GM20431 (cell line): ENCODE data around the gene CFAP92.

Experiments
- in situ Hi-C: fragments of 300-500 bp; cut with MseI, MboI; formaldehyde crosslinking; loops from one replicate; pipeline ENCODE4 v1.15.0; 2020; ENCODE audit warnings: low sequenced_read_pairs; ENCODE audit not compliant: unreplicated experiment

Gene CFAP92

DNA sequence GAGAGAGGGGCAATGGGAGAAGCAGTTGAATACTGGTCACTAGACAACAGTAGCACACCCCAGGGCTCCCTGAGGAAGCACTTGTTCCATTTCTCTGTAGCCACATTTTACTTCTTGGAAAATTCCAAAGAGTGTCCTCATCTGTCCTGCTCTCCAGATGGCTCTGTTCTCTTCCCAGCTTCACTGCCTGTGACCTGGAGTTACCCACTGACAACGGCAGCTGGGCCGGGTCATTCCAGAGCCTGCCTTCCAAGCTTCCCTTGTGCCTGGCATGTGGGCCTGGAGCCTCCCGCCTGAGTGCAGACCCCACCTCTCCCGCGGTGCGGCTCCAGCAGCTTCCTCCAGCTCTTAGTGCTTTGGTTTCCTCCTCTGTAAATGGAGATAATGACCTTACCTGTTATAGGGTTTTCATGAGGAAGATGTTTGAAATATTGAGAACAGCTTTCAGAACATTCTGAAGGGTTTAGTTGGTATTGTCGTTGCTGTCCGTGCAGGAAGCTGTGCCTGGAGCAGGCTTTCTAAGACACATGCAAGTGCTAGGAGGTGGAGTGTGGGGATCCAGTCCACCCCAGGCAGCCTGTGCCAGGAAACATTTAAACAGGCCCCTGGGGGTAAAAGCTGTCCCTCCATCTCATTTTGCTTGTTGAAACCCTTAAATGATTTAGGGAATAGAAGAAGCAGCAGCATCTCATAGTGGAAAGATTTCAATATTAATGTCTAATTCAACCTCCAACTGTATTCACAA is 32.0 kb upstream of the CFAP92 start:
- in situ Hi-C loops, result no loop called here

DNA sequence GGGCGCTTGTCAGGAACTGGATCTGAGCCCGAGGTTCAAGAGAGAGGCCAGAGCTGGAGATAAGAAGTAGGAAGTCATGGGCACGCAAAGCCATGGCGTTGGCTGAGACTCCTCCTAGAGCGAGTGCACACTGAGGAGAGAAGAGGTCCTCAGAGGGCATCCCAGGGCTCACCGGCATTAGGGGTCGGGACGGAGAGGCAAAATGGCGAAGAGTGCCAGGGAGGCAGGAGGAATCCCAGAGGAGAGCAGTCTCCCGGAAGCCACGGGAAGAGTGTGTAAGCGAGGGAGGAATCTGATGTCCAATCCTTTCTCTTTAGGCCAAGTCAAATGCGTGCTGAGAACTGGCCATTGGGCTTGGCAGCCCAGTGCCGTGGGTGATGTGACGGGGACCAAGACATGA is 31.2 kb upstream of the CFAP92 start:
- in situ Hi-C loops, result no loop called here

DNA sequence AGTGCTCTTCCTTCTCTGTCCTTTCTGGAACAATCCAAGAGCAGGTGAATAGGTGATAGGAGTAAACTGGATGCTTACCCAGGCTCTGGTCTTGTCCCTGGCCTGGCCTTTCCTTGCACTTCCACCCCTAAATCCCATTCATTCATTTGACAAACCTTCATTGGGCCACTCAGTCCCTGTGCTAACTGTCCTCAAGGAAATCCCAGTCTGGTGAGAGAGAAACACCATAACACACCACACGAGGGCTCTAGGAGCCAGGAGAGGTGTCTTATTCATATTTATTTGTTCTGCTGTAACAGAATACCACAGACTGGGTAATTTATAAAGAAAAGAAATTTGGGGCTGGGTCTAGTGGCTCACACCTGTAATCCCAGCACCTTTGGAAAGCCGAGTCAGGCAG is 30.0 kb upstream of the CFAP92 start:
- in situ Hi-C loops, result no loop called here

DNA sequence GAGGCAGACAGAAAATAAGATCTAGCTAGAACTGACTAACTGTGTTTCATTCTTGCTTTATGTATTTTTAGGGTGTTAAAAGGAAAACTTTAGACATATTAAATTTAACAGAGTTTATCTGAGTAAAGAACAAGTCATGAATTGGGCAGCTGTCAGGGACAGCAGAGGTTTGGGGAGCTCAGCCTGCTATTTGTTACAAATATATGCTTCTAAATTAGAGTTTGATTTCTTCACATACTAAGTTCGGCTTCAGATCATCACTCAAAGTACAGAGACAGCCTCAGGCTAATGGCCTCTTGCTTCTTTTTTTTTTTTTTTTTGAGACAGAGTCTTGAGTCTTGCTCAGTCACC is 29.1 kb upstream of the CFAP92 start:
- in situ Hi-C loops, result no loop called here

GRCh38 chr3:129022114-129023007 is 28.5 kb upstream of the CFAP92 start:
- in situ Hi-C loops, result no loop called here

GRCh38 chr3:129021140-129021551 is 27.3 kb upstream of the CFAP92 start:
- in situ Hi-C loops, result no loop called here

DNA sequence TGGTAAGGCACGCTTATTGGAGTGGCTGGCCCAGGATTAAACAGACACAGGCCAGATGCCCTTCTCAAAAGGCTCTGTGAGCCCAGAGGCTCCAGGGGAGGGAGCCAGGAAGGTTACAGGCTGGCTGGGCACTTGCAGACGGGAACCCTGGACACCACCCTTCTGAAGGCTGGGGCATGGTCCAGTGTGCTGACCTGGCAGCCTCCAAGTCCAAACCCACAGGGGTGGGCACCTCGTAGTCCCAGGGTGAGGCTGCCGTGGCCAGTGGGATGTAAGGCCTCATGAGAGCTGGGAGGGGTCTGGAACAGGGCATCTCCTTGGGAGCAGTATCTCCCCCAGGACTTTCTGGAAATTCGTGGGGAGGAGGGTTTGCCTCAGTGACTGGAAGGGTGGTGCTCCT is 26.8 kb upstream of the CFAP92 start:
- in situ Hi-C loops, result no loop called here

- in situ Hi-C loops, result no loop called here
Measured at GRCh38 chr3:129019266-129019665, 25.4 kb upstream of the CFAP92 start.

- in situ Hi-C loops, result no loop called here
Measured at GRCh38 chr3:129018751-129019150, 24.9 kb upstream of the CFAP92 start.

- in situ Hi-C loops, result no loop called here
Measured at GRCh38 chr3:129018271-129018670, 24.4 kb upstream of the CFAP92 start.

- in situ Hi-C loops, result no loop called here
Measured at GRCh38 chr3:129017484-129017899, 23.6 kb upstream of the CFAP92 start.

GRCh38 chr3:129016720-129017483 is 23.0 kb upstream of the CFAP92 start:
- in situ Hi-C loops, result no loop called here

GRCh38 chr3:129016356-129016719 is 22.5 kb upstream of the CFAP92 start:
- in situ Hi-C loops, result no loop called here

DNA sequence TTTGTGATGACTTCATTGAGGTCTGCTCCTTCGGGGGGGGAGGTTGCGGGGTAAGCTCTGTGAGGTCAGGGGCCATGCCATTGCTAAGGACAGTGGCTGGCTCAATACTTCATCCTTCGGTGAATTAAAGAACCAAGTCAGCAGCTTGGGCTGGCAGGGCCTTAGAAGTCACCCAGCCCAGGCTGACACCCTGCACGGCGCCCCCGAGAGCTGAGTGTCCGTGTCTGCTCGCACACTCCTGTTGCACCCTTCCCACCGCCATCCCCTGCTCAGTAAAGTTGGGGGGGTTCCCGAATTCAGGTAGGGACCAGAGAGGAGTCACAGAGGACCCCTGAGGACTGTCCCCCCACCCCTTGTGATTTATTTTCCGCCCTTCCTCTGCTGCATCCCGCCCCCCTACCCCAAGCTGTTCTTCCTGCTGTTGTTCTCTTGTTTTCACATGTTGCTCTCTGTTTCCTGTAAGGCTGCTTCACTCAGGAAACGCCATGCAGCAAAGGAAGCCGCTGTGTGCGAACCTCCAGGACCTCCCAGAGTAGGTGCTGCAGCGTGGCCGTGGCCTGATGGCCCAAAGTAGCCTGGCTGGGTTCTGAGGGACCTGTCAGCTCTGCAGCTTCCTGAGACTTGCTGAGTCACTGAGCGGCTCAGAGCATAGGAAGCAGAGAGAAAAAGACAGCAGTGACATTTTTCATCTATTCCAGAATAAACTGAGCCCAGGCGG is 21.7 kb upstream of the CFAP92 start:
- in situ Hi-C loops, result no loop called here

DNA sequence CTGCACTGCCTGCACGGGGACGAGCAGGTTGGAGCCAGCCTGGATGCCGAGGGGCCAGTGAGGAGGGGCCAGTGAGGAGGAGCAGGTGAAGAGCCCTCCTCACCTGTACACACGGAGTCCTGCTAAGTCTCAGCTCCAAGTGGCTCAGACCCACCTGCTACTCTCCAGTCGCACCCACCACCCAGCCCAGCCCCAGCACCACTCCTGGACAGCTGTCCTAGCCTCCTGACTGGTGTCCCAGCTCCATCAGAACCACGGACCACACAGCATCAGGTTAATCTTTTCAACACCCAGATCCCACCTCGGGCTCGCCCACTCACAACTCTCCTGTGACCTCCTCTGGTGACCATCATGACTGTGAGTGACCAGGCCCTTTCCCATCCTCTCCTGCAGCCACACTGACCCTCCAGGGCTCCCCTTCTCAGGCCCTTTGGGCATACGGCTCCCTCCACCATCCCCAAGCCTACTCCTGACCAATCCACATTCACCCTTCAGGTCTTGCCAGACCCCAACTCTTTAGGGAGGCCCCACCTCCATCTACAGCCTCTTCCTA is 21.0 kb upstream of the CFAP92 start:
- in situ Hi-C loops, result no loop called here

DNA sequence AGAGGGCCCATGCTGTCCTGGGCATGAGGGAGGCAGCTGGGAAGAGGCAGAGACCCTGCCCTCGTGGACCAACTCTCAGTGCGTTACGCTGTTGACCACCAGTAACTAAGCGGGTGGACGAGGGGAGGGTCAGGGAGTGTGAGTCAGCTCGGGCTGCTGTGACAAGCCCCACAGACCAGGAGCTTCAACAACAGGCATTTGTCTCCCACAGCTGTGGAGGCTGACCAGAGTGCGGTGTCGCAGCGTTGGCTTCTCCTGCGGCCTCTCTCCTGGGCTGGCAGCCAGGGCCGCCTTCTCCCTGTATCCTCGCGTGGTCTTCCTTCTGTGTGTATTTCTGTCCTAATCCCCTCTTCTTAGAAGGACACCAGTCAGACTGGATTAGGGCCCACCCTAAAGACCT is 20.3 kb upstream of the CFAP92 start:
- in situ Hi-C loops, result no loop called here

DNA sequence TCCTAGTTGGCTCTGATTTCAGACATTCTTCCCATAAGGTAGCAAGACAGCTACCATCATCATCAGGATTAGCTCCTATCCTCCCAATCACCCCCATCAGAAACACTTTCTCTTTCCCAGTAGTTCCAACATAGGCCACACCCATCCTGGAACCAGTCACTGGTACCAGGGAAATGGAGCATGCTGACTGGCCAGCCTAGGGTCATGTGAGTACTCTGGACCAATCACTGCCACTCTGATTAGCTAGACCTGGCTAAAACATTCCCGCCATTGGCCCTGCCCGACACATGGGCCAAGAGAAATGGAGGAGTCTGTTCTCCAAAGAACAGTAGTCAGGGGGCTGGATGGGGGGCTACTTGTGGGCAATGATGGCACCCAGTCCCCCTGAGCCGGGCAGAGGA is 19.6 kb upstream of the CFAP92 start:
- in situ Hi-C loops, result no loop called here

GRCh38 chr3:129010310-129010956 is 16.6 kb upstream of the CFAP92 start:
- in situ Hi-C loops, result no loop called here

GRCh38 chr3:129009266-129009665 is 15.4 kb upstream of the CFAP92 start:
- in situ Hi-C loops, result no loop called here
